DND-41 (cell line): ENCODE measurements around the gene PNPLA1.

Experiments used
- EZH2 ChIP-seq: IDR thresholded peaks from 3 replicates; pipeline ENCODE4 v1.6.1; 2012; ENCODE audit warnings: borderline replicate concordance, low read depth, mild to moderate bottlenecking, moderate library complexity, low read length, inconsistent platforms; ENCODE audit not compliant: severe bottlenecking
- TF ChIP-seq, protein P1 (sequence below): IDR thresholded peaks from 2 replicates; pipeline ENCODE4 v1.5.1; 2012; ENCODE audit warnings: borderline replicate concordance, low read length, moderate library complexity, mild to moderate bottlenecking; ENCODE audit not compliant: poor library complexity, severe bottlenecking; ENCODE audit errors: extremely low read depth

DNA sequence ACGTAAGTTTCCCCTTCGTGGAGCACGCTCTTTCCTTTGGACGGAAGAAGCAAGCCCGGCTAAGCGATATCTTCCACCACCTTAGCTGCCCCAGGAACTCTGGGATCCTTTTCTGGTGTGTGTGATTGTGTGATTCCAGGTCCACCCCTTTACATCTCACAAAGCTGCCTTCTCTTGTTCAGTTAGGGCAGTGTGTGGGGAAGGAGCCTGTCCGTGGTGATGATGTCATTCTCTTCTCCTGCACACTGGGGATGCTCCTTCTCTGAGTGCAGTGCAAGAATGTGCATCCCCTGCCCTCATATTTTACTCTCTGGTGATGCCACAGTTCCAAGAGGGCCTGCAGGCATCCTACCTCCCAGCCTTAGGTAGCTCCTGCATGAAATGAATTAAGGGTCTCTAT lies 36.5 kb downstream of the PNPLA1 start:
- TF ChIP-seq, protein P1, sequence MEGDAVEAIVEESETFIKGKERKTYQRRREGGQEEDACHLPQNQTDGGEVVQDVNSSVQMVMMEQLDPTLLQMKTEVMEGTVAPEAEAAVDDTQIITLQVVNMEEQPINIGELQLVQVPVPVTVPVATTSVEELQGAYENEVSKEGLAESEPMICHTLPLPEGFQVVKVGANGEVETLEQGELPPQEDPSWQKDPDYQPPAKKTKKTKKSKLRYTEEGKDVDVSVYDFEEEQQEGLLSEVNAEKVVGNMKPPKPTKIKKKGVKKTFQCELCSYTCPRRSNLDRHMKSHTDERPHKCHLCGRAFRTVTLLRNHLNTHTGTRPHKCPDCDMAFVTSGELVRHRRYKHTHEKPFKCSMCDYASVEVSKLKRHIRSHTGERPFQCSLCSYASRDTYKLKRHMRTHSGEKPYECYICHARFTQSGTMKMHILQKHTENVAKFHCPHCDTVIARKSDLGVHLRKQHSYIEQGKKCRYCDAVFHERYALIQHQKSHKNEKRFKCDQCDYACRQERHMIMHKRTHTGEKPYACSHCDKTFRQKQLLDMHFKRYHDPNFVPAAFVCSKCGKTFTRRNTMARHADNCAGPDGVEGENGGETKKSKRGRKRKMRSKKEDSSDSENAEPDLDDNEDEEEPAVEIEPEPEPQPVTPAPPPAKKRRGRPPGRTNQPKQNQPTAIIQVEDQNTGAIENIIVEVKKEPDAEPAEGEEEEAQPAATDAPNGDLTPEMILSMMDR = no peak
- no peak for TF ChIP-seq EZH2
